HepG2 (cell line): ENCODE results near the gene SMCHD1. TPM values are rescaled to one million over a fixed set of nuclear protein-coding genes. Genes with fewer than 3 reads are reported as not detected.

Experiments
- ATAC-seq: fragments of 200-7000 bp; cut with Tn5 transposase; 3 replicates; pipeline ENCODE4 v1.9.1; 2020; ENCODE audit warnings: mild to moderate bottlenecking, moderate library complexity
- BruUV-seq: library from RNA; stranded (reverse); fragments of 400-500 nt; replicated peaks from 2 replicates; lab custom pipeline; 2021; lab: Mats Ljungman, UMichigan
- CTCF ChIA-PET: fragments of 300-600 bp; formaldehyde crosslinking; extraction: SDS; loops from one replicate; lab custom pipeline; 2021; ENCODE audit warnings: low total read pairs, inconsistent platforms, low intra/inter-chr PET ratio; lab: Yijun Ruan, JAX
- POLR2A ChIA-PET: fragments of 350-600 bp; sonication (Branson Sonifier 250); formaldehyde crosslinking; loops from one replicate; lab custom pipeline; 2020; ENCODE audit warnings: antibody characterized with exemption, inconsistent platforms; lab: Yijun Ruan, JAX
- DNase-seq: peaks from one replicate; pipeline ENCODE4 v3.0.0-alpha.2; 2015; ENCODE audit warnings: low spot score
- FAIRE-seq: peaks from 3 replicates; lab custom pipeline; 2011; peaks lifted over from hg19 to GRCh38; lab: Jason Lieb, UNC
- H2AFZ ChIP-seq: one replicate; pipeline ENCODE4 v1.6.1; 2011; ENCODE audit warnings: low read length, inconsistent platforms
- H3K27ac ChIP-seq: fragments of 300-600 bp; 3 replicates; pipeline ENCODE4 v1.8.0; 2011; ENCODE audit warnings: mixed run types, mild to moderate bottlenecking, mixed read lengths, low read length, inconsistent platforms; ENCODE audit not compliant: insufficient read depth; ENCODE audit errors: extremely low read length
- H3K27me3 ChIP-seq, 2 experiments: fragments of 200-600 bp in 1 of 2; 2 replicates in 1 of 2; 3 replicates in 1 of 2; pipeline versions ENCODE4 v1.6.0 to v1.8.0; 2011; ENCODE audit warnings: low read length in 2 of 2, mild to moderate bottlenecking in 2 of 2, moderate library complexity in 2 of 2, inconsistent platforms in 1 of 2; ENCODE audit not compliant: insufficient read depth in 2 of 2, control insufficient read depth in 1 of 2
- H3K36me3 ChIP-seq, 2 experiments: fragments of 200-600 bp in 1 of 2; replicated peaks in 1 of 2; 2 replicates in 1 of 2; 3 replicates in 1 of 2; pipeline versions ENCODE4 v1.5.1 to v1.8.0; 2011; ENCODE audit warnings: low read length in 2 of 2, inconsistent platforms in 1 of 2; ENCODE audit not compliant: insufficient read depth in 2 of 2, control insufficient read depth in 1 of 2
- H3K4me1 ChIP-seq: 2 replicates; pipeline ENCODE4 v1.5.1; 2012; ENCODE audit warnings: low read length, inconsistent platforms; ENCODE audit not compliant: insufficient read depth
- H3K4me2 ChIP-seq: 2 replicates; pipeline ENCODE4 v1.6.0; 2011; ENCODE audit warnings: low read depth, low read length, inconsistent platforms
- H3K4me3 ChIP-seq, 3 experiments: fragments of 200-600 bp in 1 of 3; sonication (generic), shearing (Covaris generic) in 1 of 3; replicated peaks in 1 of 3; 2 replicates each; pipeline ENCODE4 v1.5.1; 2011 to 2016; ENCODE audit warnings: low read length in 3 of 3, inconsistent platforms in 2 of 3, low read depth in 2 of 3, mild to moderate bottlenecking in 2 of 3, control low read depth in 1 of 3, mixed read lengths in 1 of 3; ENCODE audit not compliant: insufficient read depth in 1 of 3
- H3K79me2 ChIP-seq: one replicate; pipeline ENCODE4 v1.6.1; 2011; ENCODE audit warnings: low read length, inconsistent platforms; ENCODE audit not compliant: insufficient read depth
- H3K9ac ChIP-seq: 2 replicates; pipeline ENCODE4 v1.6.0; 2011; ENCODE audit warnings: mild to moderate bottlenecking, low read depth, low read length, inconsistent platforms; ENCODE audit not compliant: insufficient read depth
- H3K9me3 ChIP-seq: 2 replicates; pipeline ENCODE4 v1.5.1; 2012; ENCODE audit warnings: mild to moderate bottlenecking, low read length
- H4K20me1 ChIP-seq: 2 replicates; pipeline ENCODE4 v1.6.0; 2011; ENCODE audit warnings: inconsistent platforms, mild to moderate bottlenecking, low read length, moderate library complexity; ENCODE audit not compliant: insufficient read depth
- ARHGAP35 ChIP-seq: sonication (generic); formaldehyde crosslinking; IDR thresholded peaks from 2 replicates; pipeline ENCODE4 v1.9.0; 2022; ENCODE audit warnings: mild to moderate bottlenecking, inconsistent platforms, moderate library complexity, missing genetic modification reagents, borderline replicate concordance
- DR1 ChIP-seq: sonication (generic); formaldehyde crosslinking; IDR thresholded peaks from 2 replicates; pipeline ENCODE4 v1.8.0; 2021; ENCODE audit warnings: mild to moderate bottlenecking, missing genetic modification reagents, inconsistent platforms
- GLI4 ChIP-seq: sonication (generic); formaldehyde crosslinking; IDR thresholded peaks from 2 replicates; pipeline ENCODE4 v1.5.1; 2020; ENCODE audit warnings: missing genetic modification reagents, mild to moderate bottlenecking, moderate library complexity, borderline replicate concordance
- ZNF431 ChIP-seq: sonication (generic); formaldehyde crosslinking; IDR thresholded peaks from 2 replicates; pipeline ENCODE4 v1.9.0; 2022; ENCODE audit warnings: missing genetic modification reagents, low read depth, mild to moderate bottlenecking, borderline replicate concordance
- ZNF768 ChIP-seq: sonication (generic); formaldehyde crosslinking; IDR thresholded peaks from 2 replicates; pipeline ENCODE4 v1.4.0; 2020; ENCODE audit warnings: missing genetic modification reagents
- ZNF792 ChIP-seq: IDR thresholded peaks from 2 replicates; pipeline ENCODE4 v1.6.1; 2016
- WGBS: methylation state at CpG from one replicate; pipeline ENCODE4 v1.1.6; 2017; ENCODE audit warnings: low lambda C conversion rate; 5-methylcytosine and 5-hydroxymethylcytosine counted together
- in situ Hi-C: cut with HindIII; loops from 2 replicates; pipeline ENCODE4 v1.10.0; 2017; ENCODE audit warnings: low pct_unique_long_range_greater_than_20kb; ENCODE audit not compliant: extremely low pct_ligation_motif_present
- intact Hi-C: fragments of 100-400 bp; cut with micrococcal nuclease; formaldehyde crosslinking; loops from one replicate; pipeline ENCODE4 v1.10.0; 2022; ENCODE audit not compliant: unreplicated experiment
- polyA plus RNA-seq, 8 experiments: library from polyadenylated mRNA; depleted of rRNA in 3 of 8; stranded (reverse) in 7 of 8; unstranded in 1 of 8; fragments of >200 nt; fragmentation: Illumina TruSeq in 4 of 8; extraction: Trizol in 4 of 8; gene quantifications; 2 replicates each; pipeline versions ENCODE4 v1.2.1 to v1.2.3, GENCODE V29; 2011 to 2016; ENCODE audit warnings: low read depth in 4 of 8, missing spikeins in 1 of 8, mixed read lengths in 1 of 8; ENCODE audit not compliant: insufficient read depth in 1 of 8
- total RNA-seq, 5 experiments: library from RNA; depleted of rRNA; stranded (reverse); fragments of >200 nt; fragmentation: Illumina TruSeq; extraction: Trizol; gene quantifications; 2 replicates each; pipeline ENCODE4 v1.2.3, GENCODE V29; 2016; ENCODE audit warnings: low read depth in 1 of 5
- TF ChIP-seq, protein P1 (sequence below): sonication (generic); formaldehyde crosslinking; IDR thresholded peaks from 2 replicates; pipeline ENCODE4 v1.4.0; 2020; ENCODE audit warnings: missing genetic modification reagents, low read depth, mild to moderate bottlenecking, borderline replicate concordance
- TF ChIP-seq, protein P2 (sequence below): sonication (generic); formaldehyde crosslinking; IDR thresholded peaks from 2 replicates; pipeline ENCODE4 v1.8.1; 2022; ENCODE audit warnings: low read depth, mild to moderate bottlenecking, missing genetic modification reagents
- TF ChIP-seq, protein P3 (sequence below): sonication (generic); formaldehyde crosslinking; IDR thresholded peaks from 2 replicates; pipeline ENCODE4 v1.5.0; 2020; ENCODE audit warnings: mild to moderate bottlenecking, missing genetic modification reagents, borderline replicate concordance
- TF ChIP-seq, protein P4 (sequence below), 2 experiments: sonication (generic) in 1 of 2; formaldehyde crosslinking in 1 of 2; IDR thresholded peaks; 2 replicates each; pipeline versions ENCODE4 v1.4.0 to v1.6.1; 2016 to 2020; ENCODE audit warnings: borderline replicate concordance in 1 of 2, low read depth in 1 of 2, mild to moderate bottlenecking in 1 of 2, missing genetic modification reagents in 1 of 2

Gene SMCHD1
- total and polyA plus RNA-seq, 2 of the 13 experiments (the other 11 are each of a cell fraction or from before 2014, with no cell fraction given) = 21.4 to 93.6 TPM

DNA sequence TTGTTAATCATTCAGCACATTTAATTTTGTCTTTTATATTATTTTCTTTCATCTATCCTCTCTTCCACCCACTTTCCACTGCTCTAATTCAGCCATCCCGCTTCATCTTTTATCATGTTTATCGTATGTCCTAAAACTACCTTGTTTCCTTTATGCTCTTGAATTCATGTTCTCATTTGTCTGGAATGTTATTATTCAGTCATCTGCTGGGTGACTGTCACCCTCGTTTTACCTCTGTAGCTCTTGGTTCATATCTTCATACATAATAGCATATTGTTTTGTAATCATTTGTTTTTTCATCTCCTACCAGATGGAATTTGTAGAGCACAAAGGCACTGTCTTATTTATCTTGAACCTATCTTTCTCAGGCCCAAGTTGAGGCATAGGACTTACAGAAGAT, 37.0 kb downstream of the SMCHD1 start:
- no peak for ATAC-seq
- Histone ChIP-seq H3K4me2 (no peak overlapping the region), H3K4me3 (no peak overlapping the region), H3K9me3 (no peaks in the 10 kb centered on the region), H3K4me1 (no peaks in the 10 kb centered on the region), H3K36me3 (peaks cover 13 to 67% of the 10 kb centered on the region in 2 experiments), H3K9ac (no peak overlapping the region), H3K27me3 (no peaks in the 10 kb centered on the region), H2AFZ (no peak overlapping the region), H4K20me1 (no peaks in the 10 kb centered on the region), H3K79me2 (no peaks in the 10 kb centered on the region), H3K27ac (no peak overlapping the region)
- intact Hi-C loops = no loop called here
- 93% methylated on average over 3 of the region's 3 CpGs for whole genome bisulfite sequencing
- no peak for DNase-seq
- ChIA-PET POLR2A (no interaction called here), CTCF (no interaction called here)
- in situ Hi-C loops = no loop called here
- FAIRE-seq = no peak
- TF ChIP-seq, protein P1, sequence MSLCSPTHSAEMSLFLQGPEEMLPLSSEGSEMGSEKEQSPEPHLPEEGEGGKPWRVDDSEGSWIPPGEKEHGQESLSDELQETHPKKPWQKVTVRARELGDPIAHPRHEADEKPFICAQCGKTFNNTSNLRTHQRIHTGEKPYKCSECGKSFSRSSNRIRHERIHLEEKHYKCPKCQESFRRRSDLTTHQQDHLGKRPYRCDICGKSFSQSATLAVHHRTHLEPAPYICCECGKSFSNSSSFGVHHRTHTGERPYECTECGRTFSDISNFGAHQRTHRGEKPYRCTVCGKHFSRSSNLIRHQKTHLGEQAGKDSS (CRISPR knock-in tag) = no peak
- TF ChIP-seq, protein P2, sequence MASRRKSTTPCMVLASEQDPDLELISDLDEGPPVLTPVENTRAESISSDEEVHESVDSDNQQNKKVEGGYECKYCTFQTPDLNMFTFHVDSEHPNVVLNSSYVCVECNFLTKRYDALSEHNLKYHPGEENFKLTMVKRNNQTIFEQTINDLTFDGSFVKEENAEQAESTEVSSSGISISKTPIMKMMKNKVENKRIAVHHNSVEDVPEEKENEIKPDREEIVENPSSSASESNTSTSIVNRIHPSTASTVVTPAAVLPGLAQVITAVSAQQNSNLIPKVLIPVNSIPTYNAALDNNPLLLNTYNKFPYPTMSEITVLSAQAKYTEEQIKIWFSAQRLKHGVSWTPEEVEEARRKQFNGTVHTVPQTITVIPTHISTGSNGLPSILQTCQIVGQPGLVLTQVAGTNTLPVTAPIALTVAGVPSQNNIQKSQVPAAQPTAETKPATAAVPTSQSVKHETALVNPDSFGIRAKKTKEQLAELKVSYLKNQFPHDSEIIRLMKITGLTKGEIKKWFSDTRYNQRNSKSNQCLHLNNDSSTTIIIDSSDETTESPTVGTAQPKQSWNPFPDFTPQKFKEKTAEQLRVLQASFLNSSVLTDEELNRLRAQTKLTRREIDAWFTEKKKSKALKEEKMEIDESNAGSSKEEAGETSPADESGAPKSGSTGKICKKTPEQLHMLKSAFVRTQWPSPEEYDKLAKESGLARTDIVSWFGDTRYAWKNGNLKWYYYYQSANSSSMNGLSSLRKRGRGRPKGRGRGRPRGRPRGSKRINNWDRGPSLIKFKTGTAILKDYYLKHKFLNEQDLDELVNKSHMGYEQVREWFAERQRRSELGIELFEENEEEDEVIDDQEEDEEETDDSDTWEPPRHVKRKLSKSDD (CRISPR knock-in tag) = no peak
- TF ChIP-seq ARHGAP35 (CRISPR knock-in tag) (no peak), GLI4 (no peak), ZNF768 (no peak), DR1 (CRISPR knock-in tag) (no peak), ZNF792 (CRISPR knock-in tag) (no peak), ZNF431 (no peak)
- TF ChIP-seq, protein P3, sequence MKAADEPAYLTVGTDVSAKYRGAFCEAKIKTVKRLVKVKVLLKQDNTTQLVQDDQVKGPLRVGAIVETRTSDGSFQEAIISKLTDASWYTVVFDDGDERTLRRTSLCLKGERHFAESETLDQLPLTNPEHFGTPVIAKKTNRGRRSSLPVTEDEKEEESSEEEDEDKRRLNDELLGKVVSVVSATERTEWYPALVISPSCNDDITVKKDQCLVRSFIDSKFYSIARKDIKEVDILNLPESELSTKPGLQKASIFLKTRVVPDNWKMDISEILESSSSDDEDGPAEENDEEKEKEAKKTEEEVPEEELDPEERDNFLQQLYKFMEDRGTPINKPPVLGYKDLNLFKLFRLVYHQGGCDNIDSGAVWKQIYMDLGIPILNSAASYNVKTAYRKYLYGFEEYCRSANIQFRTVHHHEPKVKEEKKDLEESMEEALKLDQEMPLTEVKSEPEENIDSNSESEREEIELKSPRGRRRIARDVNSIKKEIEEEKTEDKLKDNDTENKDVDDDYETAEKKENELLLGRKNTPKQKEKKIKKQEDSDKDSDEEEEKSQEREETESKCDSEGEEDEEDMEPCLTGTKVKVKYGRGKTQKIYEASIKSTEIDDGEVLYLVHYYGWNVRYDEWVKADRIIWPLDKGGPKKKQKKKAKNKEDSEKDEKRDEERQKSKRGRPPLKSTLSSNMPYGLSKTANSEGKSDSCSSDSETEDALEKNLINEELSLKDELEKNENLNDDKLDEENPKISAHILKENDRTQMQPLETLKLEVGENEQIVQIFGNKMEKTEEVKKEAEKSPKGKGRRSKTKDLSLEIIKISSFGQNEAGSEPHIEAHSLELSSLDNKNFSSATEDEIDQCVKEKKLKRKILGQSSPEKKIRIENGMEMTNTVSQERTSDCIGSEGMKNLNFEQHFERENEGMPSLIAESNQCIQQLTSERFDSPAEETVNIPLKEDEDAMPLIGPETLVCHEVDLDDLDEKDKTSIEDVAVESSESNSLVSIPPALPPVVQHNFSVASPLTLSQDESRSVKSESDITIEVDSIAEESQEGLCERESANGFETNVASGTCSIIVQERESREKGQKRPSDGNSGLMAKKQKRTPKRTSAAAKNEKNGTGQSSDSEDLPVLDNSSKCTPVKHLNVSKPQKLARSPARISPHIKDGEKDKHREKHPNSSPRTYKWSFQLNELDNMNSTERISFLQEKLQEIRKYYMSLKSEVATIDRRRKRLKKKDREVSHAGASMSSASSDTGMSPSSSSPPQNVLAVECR (CRISPR knock-in tag) = no peak
- TF ChIP-seq, protein P4, sequence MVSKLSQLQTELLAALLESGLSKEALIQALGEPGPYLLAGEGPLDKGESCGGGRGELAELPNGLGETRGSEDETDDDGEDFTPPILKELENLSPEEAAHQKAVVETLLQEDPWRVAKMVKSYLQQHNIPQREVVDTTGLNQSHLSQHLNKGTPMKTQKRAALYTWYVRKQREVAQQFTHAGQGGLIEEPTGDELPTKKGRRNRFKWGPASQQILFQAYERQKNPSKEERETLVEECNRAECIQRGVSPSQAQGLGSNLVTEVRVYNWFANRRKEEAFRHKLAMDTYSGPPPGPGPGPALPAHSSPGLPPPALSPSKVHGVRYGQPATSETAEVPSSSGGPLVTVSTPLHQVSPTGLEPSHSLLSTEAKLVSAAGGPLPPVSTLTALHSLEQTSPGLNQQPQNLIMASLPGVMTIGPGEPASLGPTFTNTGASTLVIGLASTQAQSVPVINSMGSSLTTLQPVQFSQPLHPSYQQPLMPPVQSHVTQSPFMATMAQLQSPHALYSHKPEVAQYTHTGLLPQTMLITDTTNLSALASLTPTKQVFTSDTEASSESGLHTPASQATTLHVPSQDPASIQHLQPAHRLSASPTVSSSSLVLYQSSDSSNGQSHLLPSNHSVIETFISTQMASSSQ (IDR thresholded peaks at IDR 0.05; ENCODE audit: low read depth) = no peak
- TF ChIP-seq, protein P4 (CRISPR knock-in tag; IDR thresholded peaks at IDR 0.05; ENCODE audit: borderline replicate concordance) = no peak
- BruUV-seq = no TSS peak
